HG02852 (cell line): ENCODE results near the gene PARVA.

Source experiments
- ATAC-seq: cut with Tn5 transposase; IDR thresholded peaks from one replicate; pipeline ENCODE4 v1.9.1; 2021; ENCODE audit warnings: mild to moderate bottlenecking, moderate library complexity; ENCODE audit not compliant: unreplicated experiment

Gene PARVA

DNA sequence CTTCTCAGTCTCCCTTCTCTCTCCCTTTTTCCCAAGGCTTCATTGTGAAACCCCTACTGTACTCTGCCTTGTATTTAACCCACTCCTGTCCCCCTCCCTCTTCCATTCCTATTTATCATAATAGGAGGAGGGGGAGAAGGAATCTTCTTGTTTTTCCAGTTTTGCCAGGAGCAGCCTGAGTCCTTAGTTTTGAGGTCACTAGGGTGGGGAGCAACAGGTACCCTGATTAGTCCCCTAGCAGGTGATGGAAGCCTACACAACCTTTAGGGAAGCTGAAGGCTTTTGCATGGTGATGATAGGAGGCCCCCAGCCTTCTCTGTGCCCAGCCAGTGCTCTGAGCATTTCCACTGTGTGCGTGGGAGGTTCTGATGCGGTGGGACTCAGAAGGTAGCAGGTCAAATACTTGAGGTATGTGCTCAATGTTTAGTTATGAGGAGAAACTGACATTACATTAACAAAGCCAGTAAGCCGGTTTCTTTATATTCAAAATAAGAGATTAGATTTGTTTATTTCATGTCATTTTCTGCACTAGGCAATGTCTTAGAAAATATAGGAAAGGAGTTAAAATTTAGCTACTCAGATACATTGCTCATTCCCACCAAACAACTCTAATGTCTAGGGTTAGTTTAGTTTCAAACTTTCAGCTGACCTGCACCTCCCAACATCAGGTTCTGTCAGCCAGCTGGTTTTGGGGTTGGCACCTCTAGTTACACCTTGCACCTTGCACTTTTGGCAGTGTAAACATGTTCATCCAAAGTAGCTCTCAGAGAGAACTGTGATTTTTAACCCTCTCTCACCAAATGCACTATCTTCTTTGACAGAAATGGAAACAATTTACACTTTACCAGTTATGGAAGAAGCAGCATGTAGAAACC, 26.0 kb downstream of the PARVA start:
- ATAC-seq, result no peak

DNA sequence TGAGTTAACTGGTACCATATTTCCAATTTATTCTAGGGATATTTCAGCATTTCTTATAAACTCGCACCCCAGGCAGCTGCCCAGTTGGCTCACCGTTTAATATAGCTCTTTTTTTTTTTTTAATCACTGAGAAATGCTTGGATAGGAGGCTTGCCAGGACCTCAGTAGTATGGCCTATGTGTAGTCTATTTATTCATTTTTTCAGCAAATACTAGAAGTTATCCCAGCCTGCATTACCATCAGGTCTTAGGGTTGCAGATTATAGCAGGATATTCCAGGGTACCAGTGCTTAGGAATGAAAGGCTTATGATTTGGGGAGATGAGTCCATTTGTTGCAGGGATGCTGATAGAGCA, 26.6 kb downstream of the PARVA start:
- ATAC-seq, result no peak

DNA sequence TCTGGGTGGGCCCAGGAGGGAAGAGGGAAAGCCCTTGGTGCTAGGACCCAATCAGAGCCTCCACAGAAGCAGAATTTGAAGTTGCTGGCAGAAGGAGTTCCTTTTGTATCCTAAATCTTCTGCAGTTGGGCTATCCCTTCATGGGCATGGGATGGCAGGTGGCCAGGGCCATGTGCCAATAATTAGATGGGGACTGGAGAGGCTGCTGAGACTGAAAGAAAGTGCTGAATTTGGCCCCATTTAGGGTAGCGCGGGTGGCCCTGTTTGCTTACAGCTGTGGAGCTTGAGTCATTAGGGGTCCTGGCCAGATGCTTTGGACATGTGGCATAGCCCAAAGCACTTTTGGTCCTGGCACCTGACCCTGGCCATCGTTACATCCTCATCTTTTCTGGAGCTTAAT, 27.1 kb downstream of the PARVA start:
- ATAC-seq, result no peak

DNA sequence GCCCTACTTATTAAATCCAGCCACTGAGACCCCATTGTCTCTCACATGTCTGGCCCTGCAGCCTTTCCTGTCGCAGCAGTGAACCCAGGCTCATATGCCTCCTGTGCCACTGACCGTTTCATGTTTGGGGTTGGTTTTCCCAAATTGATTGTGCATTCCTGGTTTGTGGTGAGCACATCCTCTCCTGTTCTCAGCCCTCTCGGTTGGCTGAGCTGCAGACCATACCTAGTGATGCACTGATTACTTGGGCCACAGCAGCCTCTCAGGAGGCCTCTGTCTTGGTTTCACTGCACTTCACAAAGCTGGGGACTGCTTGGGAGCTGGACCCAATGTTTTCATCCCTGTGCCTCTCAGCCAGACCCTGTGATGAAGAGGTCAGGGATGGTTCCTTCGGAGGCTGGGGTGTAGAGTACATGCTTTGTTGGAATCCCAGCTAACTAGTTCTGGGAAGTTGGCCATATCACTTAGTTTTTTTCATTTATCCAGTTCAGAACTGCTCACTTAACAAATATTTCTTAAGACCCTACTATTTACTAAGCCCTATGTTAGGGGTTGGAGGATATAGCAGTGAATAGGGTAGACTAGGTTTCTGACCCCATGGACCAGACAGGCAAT, 30.9 kb downstream of the PARVA start:
- no peak for ATAC-seq

DNA sequence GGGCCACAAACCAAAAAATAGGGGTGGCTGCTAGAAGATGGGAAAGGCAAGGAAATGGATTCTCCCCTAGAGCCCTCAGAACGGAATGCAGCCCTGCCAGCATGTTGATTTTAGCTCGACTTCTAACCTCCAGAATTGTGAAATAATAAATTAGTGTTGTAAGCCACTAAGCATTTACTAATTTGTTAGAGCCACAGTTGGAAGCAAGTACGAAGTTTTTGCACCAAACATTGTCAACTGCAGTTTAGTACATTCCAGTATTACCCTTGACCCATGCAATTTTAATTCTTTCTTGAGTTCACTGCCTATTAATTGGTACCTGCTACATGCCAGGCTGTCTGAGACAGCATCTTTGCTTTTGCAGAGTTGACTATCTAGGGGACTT, 32.2 kb downstream of the PARVA start:
- ATAC-seq, result no peak

DNA sequence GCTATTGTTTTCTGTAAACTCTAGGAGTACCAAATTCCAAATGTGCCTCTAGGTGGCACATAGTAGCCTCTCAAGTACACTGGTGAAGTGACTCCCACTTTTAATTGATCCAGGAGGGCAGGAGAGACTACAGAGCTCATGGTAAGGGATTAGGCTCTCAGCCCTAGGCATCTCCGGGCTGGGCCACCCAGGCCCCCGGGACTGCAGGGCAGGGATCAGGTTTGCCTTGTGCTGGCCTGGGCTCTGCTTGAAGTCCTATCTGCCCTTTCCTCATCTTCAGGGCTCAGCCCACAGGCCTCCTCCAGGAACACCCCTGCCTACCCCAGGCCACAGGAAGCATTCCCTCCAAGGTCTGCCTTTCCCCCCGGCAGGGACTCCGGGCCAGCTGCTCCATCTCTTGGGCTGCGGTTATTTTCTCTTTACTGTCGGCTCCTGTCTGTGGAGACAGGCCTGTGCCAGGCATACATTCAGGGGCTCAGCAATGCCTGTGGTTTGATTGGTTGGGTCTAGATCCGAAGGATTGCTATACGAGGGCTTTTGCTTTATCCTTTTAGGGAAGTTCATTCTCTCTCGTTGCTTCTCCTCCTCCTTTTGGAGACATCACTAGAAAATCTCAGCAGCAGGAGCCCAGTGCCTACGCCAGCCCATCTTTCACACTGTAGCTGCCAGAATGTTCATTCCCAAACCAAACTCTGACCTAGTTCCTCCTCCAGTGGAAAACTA, 32.8 kb downstream of the PARVA start:
- ATAC-seq, result no peak

DNA sequence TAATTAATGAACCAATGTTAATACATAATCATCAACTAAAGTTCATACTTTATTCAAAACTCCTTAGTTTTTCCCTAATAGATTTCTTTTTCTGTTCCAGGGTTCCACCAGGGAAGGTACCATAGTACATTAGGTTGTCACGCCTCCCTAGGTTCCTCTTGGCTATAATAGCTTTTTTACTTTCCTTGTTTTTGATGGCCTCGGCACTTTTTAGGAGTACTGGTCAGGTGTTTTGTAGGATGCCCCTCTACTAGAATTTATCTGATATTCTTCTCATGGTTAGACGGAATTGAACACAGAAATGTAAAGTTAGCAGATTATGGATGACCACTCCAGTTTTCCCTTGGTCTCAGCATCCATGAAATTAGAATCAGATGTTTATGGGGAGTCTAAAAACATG, 34.0 kb downstream of the PARVA start:
- ATAC-seq, result no peak

DNA sequence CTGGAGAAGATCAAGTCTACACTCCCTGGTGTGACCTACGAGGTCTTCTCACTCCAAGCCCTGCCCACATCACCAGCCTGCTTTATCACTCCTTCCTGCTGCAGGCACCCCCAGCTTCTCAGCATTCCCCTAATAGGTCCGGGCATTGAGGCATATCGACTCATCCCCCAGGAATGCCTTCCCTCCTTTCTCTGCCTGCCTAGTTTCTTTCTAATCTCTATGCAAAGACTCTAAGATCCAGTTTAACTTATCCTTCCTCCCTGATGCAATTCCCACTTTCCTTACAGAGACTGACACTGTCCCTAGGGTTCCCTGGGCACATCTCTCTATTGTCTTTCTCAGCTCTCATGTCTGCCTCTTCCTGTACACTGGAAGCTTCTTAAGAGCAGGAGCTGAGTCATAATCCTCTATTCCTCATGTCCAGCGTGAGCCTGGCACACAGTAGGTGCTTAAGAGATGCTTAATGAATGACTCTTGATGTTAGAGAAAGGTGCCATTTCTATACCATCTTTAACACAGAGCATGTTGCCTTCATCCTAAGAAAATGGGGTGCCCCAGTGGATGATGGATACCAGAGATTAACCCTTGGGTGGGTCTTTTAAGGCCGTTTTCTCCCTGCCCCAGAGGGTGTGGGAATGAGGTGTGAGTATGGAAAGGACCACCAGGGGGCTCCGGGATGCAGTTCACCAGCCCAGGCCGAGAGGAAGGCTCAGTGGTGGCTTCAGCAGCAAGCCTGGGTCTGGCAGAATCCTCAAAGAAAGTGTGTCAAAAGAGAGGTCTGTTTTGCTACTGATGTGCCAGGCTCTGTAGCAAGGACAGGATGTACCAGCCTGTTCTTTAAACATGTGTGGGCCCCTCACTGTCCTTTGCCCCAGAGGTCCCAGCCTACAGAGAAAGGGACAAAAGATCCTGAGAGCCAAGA, 34.7 kb downstream of the PARVA start:
- no peak for ATAC-seq

DNA sequence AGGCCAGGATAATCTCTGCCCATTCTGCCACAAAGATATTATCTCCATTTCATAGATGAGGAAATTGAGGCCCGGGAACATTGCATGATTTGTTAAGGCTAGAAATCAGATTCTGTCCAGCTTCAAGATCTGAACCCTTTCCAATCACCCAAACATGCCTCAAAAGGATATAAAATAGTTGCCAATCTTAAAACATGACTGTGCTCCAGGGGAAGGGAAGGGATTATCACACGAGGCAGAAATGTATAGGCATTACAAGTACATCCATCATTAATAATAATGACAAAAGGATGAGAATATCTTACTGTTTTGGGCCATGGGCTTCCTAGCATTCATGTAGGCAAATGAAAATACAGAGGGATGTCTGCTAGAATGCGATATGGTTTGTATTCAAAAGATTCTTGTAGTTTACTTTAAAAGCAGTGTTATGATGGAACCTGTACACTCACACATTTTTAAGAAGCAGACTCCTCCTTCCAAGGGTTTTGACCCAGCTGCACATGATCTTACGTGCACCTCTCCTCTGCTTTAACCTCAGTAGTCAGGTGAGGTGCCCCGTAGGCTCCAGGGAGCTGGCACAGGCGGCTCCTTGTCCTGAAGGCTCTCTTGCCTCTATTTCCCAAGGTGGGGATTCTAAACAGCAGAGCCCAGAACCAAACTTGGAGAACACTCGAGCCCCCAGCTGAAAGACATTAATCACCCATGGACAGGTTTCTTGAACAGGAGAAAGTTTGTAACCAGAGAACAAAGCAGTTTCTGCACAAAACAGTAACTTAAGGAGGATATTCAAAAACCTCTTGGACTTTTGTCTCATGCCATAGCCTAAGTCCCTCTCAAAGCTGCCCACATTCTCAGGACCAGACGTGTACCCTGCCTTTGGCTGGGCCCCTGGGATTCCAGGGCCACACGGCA, 36.0 kb downstream of the PARVA start:
- ATAC-seq, result no peak

DNA sequence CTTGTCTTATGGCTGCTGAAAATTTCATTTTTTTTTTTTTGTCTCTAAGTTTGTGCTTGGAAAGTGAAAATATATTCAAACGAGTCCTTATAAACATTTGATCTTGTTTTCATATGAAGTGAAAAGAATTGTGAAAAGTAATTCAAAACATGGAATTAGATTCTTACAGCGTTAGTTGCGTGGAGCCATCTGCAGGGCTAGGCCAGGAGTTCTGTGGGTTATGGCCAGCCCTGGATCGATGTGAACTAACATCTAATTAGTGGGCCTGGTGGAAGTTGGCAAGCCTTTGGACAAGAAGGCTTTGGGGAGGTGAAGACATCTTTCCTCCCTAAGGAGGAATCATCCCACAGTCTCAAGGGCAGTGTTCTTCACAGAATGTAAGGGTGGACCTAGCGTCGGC, 37.2 kb downstream of the PARVA start:
- no peak for ATAC-seq

DNA sequence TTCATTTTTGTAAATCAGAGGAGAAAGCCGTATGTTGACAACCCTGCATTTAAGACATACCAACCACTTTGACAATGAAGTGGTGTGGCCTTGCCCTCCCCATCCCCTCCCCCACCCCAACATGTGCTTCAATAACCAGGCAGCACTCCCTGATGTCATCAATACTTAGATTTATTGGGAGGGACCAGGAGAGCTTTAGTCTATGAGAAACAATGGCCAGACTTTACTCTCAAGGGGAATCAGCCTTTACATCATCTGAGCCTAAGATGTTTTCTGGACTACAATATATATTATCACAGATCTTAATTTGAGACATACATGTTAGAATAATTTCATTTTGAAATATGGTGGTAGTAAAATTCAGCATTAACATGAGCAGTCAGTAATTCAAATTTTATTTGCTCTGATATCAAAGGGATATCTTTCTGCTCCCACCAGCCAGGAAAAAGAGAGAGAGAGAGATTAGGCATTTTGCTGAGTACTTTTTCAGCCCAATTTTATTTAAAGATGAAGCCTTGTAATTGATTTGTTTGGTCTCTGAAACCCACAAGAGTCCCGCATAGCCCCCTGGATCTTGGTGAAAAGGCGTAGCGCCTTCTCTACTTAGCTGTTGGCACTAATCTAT, 38.1 kb downstream of the PARVA start:
- ATAC-seq, result no peak

DNA sequence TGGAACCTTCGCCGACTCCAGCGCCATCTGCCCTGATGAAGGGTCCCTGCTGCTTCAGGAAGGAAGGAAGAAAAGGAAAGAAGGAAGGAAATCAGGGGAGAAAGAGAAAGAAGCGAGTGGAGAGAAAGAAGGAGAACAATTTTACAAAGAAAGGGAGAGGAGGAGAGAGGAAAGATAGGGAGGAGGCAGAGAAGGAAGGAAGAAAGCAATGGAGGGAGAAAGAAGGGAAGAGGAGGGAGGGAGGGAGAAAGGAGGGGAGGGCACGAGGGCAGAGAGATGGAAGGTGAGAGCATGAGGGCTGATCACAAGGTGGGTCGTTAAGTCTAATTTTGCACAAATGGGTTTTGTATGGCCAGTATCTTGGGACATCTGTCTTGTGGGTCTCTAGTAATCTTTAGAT, 39.2 kb downstream of the PARVA start:
- ATAC-seq, result no peak

DNA sequence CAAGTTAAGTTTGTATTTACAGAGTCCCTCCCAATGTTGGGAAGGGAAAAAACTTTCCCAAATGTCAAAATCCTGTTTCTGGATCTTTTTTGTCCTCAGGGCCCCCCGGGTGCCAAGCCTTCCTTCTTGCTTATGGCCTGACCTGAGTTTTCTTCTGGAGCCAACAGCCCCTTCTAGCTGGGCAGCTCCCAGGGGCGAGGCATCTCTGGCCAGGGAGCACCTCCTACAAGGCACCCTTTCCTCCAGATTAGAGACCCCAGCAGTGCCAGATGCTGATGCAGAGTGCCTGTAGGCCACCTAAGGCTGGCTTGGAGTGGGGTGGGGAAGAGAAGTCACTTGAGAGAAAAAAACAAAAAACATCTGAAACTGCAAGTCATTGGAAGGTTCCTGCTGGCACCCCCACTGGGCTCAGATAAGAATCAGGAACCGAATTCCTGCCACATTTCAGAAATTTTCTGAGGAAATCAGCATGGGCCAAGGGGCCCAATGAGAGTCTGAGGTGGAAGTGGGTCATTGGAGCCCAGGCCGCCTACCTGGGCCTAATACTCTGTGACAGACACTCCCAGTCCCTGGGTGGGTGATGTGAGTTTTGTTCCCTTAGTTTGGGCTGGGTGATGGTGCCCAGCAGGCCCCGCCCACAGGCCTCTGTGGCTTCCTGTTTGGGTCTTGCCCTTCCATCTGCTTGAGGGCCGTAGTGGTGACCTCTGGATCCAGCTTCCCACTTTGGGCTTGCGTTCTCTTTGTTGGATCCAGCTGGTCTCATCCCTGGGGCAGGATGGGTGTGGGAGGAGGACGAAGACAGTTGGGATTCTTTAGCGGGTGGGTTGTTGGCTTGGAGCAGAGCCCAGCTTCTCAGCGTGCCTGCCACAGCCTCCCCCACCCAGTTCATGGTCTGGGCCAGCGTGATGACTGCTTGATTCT, 40.6 kb downstream of the PARVA start:
- no peak for ATAC-seq

DNA sequence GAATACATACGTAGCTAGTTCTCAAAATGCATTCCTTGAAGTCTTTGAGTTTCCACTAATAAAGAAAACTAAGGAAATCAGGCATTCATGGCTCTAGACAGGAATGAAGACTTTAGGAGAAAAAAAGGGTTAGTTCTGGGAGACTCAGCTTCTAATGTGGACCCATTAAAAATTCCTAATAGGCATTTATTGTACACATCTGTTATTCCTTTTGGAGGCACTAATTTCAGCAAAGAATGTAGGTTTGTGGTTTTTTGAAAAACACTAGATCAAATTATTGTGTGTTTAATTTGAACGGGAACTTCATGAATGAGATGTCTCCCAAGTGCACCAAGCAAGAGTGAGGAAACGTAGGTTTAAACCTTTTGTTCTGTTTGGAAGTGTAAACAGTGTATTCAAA, 42.7 kb downstream of the PARVA start:
- ATAC-seq, result no peak

DNA sequence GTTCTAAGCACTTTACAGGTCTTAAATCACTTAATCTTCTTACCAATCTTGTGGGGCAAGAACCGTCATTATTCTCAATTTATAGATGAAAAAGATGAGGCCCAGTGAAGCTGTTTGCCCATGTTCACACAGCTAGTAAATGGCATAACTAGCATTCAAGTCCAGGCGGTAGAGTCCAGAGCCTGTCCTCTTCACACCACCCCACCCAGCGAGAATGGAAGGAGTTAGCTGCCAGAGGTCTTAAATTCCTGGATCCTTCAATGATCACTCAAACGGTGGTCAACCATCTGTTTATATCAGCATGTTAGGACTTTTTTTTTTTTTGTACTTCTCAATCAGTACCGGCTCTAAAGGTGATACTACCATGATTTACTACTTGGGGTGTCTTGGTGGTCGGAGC, 43.3 kb downstream of the PARVA start:
- ATAC-seq, result no peak

DNA sequence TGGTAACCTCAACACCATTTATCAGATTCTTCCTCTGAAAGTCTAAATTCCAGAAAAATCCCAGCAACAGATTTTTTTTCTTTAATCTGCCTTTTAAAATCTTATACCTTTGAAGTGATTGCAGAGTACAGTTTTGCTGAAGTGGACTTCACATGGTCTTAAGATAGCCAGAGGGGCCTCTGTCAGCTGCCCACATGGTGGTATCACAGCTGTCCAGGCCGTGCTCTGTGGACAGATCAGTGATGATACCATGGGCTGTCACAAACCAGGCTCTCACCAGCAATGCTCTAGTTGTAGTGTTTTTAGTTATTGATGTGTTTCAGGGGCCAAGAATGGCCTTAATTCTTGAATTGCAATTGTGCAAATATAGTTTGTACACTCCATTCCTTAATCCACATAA, 44.0 kb downstream of the PARVA start:
- no peak for ATAC-seq

DNA sequence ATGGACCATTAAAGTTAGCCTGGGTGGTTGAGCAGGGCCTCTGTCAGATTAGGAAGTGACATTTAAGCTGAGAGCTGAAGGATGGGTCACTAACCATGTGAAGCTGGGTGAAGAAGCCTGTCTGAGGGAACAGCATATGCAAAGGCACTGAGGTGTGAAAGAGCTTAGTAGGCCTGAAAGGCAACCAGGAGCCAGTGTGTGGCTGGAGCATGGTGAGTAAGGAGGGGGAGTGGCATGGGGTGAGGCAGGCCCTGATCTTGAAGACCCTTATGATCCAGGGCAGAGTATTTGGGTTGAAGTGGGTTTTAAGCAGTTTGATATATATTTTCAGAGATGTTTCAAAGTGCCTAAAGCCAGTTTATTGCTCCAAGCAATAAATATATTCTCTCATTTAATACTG, 48.8 kb downstream of the PARVA start:
- ATAC-seq, result no peak

DNA sequence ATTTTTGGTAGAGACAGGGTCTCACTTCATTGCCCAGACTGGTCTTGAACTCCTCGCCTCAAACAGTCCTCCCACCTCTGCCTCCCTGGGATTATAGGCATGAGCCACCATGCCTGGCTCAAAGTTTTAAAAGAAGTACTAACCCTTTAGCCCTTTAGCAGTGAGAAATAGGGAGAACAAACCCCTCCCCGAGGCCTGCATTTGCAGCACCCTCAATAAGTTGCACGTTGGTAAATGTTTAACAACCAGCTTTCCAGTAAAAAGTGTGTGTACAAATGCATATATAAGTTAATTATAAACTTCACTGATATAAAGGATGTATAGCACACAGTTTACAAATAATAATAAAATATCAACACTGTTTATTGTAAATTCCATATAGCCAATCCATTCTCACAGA, 51.8 kb downstream of the PARVA start:
- ATAC-seq, result no peak

DNA sequence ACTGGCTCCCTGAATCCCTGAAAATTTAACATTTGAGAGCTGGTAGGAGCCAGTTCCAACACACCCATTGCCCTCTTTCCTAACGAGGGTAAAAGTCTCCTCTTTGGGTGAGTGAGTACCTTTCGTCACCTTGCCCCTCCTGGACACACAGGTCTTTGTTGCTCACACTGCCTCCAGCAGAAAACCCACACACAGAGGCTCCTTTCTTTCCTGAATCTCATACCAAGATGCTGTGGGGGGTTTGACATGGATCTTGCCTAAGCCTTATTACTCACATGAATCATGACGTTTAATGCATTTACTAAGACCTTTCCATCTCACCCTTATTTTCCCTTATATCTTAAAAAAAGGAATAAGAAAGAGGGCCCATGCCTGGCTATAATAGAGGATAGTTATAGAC, 53.0 kb downstream of the PARVA start:
- no peak for ATAC-seq
